HG03025 (cell line): Measurements from ENCODE around the gene CAPNS1.
"Not testable (repeated sequence)": the region's sequence is repeated elsewhere in the genome, so short reads cannot be mapped to it uniquely, and the experiment has no call there.

ENCODE experiments used
- ATAC-seq: cut with Tn5 transposase; IDR thresholded peaks from one replicate; pipeline ENCODE4 v1.9.1; 2021; ENCODE audit warnings: mild to moderate bottlenecking, moderate library complexity; ENCODE audit not compliant: unreplicated experiment, low FRiP score

CAPNS1 gene

GRCh38 chr19:36144624-36145023 lies 4.8 kb downstream of the CAPNS1 start:
- no peak for ATAC-seq

GRCh38 chr19:36149673-36150406 lies 10.0 kb downstream of the CAPNS1 start:
- no peak for ATAC-seq

DNA sequence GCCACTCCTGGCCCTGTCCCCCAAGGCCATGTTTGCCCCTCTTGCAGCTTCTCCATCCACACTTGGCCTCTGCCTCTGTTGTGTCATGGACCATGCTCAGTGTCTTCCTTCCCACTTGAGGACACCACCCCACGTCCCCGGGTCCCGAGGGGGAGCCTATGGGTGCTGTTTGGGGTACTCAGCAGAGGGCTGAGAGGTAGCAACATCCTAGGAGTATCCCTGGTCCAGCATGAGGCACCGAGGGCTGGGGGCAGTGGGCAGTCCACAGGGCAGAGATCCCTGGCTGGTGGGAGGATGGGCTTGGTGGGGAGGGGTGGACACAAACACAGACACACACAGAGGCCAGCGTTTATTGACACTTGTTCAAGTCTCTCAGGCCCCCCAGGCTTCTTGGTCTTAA lies 10.7 kb downstream of the CAPNS1 start:
- ATAC-seq: no peak

- no peak for ATAC-seq
Observed at GRCh38 chr19:36151144-36152018, 11.5 kb downstream of the CAPNS1 start.

- ATAC-seq: no peak
Observed at GRCh38 chr19:36152019-36152351, 12.1 kb downstream of the CAPNS1 start.

DNA sequence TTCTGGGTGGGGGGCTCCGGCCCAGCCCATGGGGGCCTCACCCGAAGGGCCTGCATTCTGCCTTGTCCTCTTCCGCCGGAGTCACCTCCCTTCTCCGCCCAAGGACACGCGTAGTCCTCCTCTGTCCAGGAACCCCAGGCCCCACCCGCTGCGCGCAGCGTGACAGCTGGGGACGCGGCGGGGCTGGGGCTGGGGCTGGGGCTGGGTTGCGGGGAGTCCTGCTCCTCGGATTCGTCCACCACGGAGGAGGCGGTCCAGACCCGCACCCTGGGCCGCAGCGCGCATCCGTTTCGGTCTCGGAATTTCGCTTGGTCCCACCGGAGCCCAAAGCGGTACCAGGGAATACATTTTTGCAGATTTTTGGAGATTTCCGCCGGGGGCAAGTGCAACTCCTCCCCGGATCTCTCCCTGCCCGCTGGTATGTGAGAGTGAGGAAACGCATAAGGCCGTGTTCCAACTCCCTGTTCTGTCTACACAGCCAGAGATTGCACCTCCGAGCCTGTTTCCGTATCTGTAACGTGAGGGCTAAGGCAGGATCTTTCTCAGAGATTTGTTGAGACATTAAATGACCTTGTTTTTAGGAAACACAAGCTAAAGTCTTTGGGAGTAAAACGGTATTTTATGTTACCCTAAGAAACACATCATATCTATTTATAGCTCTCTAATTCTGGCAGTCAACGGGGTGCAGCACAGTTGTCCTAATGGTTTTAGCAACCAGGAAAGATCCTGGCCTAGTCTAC lies 12.7 kb downstream of the CAPNS1 start, which contains the start of gene COX7A1:
Gene COX7A1, minus strand, starts transcription at position 96 of the 740 bp plus-strand sequence. Its CDS starts 40 bp downstream, at position 56.
- no peak for ATAC-seq

DNA sequence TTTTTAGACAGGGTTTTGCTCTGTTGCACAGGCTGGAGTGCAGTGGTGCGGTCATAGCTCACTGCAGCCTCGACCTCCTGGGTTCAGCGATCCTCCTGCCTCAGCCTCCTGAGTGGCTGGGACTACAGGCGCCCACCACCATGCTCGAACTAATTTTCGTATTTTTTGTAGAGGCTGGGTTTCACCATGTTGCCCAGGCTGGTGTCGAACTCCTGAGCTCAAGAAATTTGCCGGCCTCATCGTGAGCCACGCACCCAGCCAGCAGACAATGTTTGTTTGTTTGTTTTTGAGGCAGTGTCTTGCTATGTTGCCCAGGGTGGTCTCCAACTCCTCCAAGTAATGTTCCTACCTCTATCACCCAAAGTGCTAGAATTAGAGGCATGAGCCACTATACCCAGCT lies 13.3 kb downstream of the CAPNS1 start:
- no peak for ATAC-seq

GRCh38 chr19:36160821-36161596 lies 21.1 kb downstream of the CAPNS1 start:
- ATAC-seq: no peak

DNA sequence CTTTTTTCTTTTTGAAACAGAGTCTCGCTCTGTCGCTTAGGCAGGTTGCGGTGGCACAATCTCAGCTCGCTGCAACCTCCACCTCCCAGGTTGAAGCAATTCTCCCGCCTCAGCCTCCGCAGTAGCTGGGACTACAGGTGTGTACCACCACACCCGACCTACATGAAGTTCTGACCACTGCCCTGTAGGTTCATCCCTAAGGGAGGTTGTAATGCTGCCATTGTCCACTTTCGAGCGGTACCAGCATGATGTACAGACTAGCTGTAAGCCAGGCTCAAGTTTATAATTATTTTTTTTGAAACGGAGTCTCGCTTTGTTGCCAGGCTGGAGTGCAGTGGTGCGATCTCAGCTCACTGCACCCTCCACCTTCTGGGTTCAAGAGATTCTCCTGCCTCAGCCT lies 23.9 kb downstream of the CAPNS1 start:
- ATAC-seq: no peak

DNA sequence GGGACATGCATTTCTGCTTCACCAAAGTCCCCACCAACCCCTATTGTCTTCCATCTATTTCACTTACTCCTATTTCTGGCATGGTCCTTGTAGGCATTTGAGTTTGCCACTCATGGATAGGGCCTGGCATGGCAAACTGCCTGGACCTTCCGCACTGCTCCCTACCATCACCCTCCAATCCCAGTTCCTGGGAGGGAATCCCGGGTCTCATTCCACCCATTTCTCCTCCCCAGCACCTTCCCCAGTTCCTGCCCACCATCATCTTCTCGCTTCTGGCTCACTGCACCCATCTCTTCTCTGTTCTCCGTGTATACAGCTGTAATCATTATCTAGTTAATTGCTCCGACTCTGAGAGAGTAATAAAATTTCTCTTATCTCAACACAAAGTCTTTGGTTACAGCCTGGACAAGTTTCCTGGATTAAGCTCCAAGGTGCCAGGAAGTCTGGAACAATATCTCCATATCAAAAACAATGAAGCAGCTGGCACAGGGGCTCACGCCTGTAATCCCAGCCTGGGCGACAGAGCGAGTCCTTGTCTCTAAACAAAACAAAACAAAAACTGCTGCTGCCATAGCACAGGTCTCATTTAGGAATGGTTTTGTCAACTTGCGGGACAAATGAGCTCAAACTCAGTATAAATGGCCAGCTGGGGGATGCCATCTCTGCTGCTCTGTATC lies 29.4 kb downstream of the CAPNS1 start:
- no peak for ATAC-seq

DNA sequence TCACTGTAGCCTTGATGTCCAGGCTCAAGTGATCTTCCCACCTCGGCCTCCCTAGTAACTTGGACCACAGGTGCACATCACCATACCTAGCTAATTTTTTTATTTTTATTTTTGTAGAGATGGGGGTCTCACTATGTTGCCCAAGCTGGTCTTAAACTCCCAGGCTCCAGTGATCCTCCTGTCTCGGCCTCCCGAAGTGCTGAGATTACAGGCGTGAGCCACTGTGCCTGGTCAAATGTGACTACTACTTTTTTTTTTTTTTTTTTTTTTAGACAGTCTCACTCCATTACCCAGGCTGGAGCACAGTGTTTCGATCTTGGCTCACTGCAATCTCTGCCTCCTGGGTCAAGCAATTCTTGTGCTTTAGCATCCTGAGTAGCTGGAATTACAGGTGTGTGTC lies 33.0 kb downstream of the CAPNS1 start:
- no peak for ATAC-seq

GRCh38 chr19:36173846-36174245 lies 34.0 kb downstream of the CAPNS1 start:
- not testable (repeated sequence) for ATAC-seq

- ATAC-seq: not testable (repeated sequence)
Observed at GRCh38 chr19:36179077-36179476, 39.2 kb downstream of the CAPNS1 start.

DNA sequence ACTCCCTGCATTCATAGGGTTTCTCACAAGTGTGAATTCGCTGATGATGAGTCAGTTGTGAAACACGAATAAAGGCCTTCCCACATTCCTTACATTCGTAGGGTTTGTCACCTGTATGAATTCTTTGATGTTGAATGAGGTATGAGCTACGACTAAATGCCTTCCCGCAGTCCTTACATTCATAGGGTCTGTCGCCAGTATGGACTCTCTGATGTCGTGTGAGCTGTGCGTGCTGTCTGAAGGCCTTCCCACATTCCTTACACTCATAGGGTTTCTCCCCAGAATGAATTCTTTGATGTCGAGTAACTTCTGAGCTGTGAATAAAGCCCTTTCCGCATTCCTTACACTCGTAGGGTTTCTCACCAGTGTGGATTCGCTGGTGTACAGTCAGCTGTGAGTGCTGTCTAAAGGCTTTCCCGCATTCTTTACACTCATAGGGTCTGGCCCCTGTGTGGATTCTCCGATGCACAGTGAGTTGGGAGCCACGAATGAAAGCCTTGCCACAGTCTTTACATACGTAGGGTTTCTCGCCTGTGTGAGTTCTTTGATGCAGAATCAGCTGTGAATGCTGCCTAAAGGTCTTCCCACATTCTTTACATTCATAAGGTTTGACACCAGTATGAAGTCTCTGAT lies 42.9 kb downstream of the CAPNS1 start:
- no peak for ATAC-seq

DNA sequence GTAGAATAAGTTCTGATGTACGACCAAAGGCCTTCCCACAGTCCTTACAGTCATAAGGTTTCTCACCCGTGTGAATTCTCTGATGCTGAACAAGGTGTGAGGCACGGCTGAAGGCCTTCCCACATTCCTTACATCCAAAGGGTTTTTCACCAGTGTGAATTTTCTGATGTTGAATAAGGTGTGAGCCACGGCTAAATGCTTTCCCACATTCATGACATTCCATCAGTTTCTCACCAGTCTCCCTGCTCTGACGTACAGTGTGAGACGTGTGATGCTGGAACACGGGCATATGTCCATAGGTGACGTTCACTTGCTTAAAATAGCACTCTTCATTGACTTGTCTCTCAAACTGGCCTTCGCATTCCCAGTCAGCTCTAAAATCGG lies 43.4 kb downstream of the CAPNS1 start:
- no peak for ATAC-seq

DNA sequence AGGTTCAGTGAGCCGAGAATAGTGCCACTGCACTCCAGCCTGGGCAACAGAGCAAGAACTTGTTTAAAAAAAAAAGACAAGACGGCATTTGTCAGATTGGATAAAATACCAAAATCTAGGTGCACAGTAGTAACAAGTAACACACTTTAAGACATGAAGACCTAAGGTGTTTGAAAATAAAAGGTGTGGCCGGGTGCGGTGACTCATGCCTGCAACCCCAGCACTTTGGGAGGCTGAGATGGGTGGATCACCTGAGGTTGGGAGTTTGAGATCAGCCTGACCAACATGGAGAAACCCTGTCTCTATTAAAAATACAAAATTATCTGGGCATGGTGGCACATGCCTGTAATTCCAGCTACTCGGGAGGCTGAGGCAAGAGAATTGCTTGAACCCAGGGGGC lies 46.9 kb downstream of the CAPNS1 start:
- ATAC-seq: not testable (repeated sequence)

- no peak for ATAC-seq
Observed at GRCh38 chr19:36196249-36196648, 56.4 kb downstream of the CAPNS1 start.

DNA sequence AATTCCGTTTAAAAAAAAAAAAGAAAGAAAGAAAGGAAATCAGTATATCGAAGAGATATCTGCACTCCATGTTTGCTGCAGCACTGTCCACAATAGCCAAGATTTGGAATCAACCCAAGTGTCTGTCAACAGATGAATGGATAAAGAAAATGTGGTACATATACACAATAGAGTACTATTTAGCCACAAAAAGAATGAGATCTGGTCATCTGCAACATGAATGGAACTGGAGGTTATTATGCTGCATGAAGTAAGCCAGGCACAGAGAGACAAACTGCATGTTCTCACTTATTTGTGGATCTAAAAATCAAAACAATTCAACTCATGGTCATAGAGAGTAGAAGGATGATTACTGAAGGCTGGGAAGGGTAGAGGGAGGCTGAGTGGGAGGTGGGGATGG lies 58.3 kb downstream of the CAPNS1 start:
- no peak for ATAC-seq
